ENCODE data around the gene MTA3. TPM values are rescaled to one million over a fixed set of nuclear protein-coding genes. Genes with fewer than 3 reads are reported as not detected.
A peak's percentile ranks its signal among the peaks of the same experiment; 100 is the strongest.

The MTA3 gene
- total and polyA plus RNA-seq, 2 of the 8 experiments (the other 6 are each of a cell fraction or from before 2014, with no cell fraction given): 125 to 184 TPM

GRCh38 chr2:42652086-42652485, 83.7 kb downstream of the MTA3 start:
- Histone ChIP-seq H3K4me1 (replicated peaks in 1 of 4; ENCODE audit: control insufficient read depth in 3 of 4, insufficient read depth in 4 of 4, low read length in 3 of 4) (peaks cover 0 to 11% (median 6%) of the 10 kb centered on the region in 4 experiments; a peak in 5 of 7 replicates), H4K8ac (ENCODE audit: extremely low read depth, insufficient read depth, low read length) (no peak overlapping the region), H3K79me1 (ENCODE audit: low read depth, low read length) (no peaks in the 10 kb centered on the region; the same call in 1 of the 2 replicates), H4K20me1 (replicated peaks in 1 of 2; ENCODE audit: control insufficient read depth in 1 of 2, insufficient read depth in 2 of 2, low read length in 2 of 2) (peaks cover 0 to 3% of the 10 kb centered on the region in 2 experiments), H2BK12ac (ENCODE audit: low read depth, low read length) (no peak overlapping the region), H3K27ac (ENCODE audit: low read depth, low read length) (no peak overlapping the region), H3K14ac (ENCODE audit: insufficient read length) (no peak overlapping the region), H3K4me2 (ENCODE audit: insufficient read depth in 1 of 2, low read depth in 2 of 2, low read length in 2 of 2) (peak overlapping the region; percentile 36 to 61; a peak in 3 of 4 replicates), H3K79me2 (ENCODE audit: control insufficient read depth in 1 of 2, insufficient read depth in 2 of 2, low read length in 2 of 2) (peaks cover 2 to 73% of the 10 kb centered on the region in 2 experiments; a peak in 3 of 4 replicates), H3K36me3 (ENCODE audit: control insufficient read depth in 2 of 4, insufficient read depth in 4 of 4, low read length in 3 of 4) (peaks cover 0 to 43% (median 10%) of the 10 kb centered on the region in 4 experiments; a peak in 5 of 8 replicates), H3K18ac (ENCODE audit: extremely low read depth, low read length) (peak overlapping the region; percentile 68; the same call in 1 of the 2 replicates), H3K4ac (replicated peaks; ENCODE audit: insufficient read length, low read depth, low read length) (no peak overlapping the region), H2AFZ (ENCODE audit: low read length) (no peak overlapping the region), H3K9ac (replicated peaks in 1 of 4; ENCODE audit: extremely low read depth in 1 of 4, low read depth in 3 of 4, low read length in 3 of 4) (peak overlapping the region in 1 of 4 experiments; percentile 28; a peak in 1 of 7 replicates), H3K4me3 (ENCODE audit: extremely low read depth in 1 of 4, insufficient read depth in 2 of 4, low read depth in 3 of 4, low read length in 4 of 4) (peak overlapping the region in 2 of 4 experiments; percentile 1 to 5; a peak in 2 of 8 replicates), H2BK20ac (ENCODE audit: low read length) (no peak overlapping the region), H3K9me3 (ENCODE audit: insufficient read depth in 2 of 2, low read depth in 1 of 2, low read length in 1 of 2) (no peaks in the 10 kb centered on the region), H3K23me2 (ENCODE audit: low read depth, low read length) (no peaks in the 10 kb centered on the region), H4K5ac (ENCODE audit: insufficient read length, low read depth, low read length) (no peak overlapping the region), H3K56ac (replicated peaks; ENCODE audit: insufficient read length, low read depth, low read length) (no peak overlapping the region), H2BK5ac (ENCODE audit: low read depth, low read length) (no peak overlapping the region), H2BK120ac (replicated peaks; ENCODE audit: low read depth, low read length) (no peak overlapping the region), H3K23ac (ENCODE audit: insufficient read length) (no peak overlapping the region), H2AK5ac (ENCODE audit: low read depth, low read length) (no peak overlapping the region), H3K27me3 (replicated peaks in 1 of 4; ENCODE audit: control insufficient read depth in 3 of 4, extremely low read depth in 1 of 4, insufficient read depth in 3 of 4, low read length in 3 of 4) (no peaks in the 10 kb centered on the region), H2BK15ac (ENCODE audit: low read length) (no peak overlapping the region), H4K91ac (replicated peaks; ENCODE audit: insufficient read length, low read length) (no peak overlapping the region)
- peak; percentile 13 for FAIRE-seq
- CTCF ChIA-PET (ENCODE audit: partially characterized antibody): interaction anchor here (1.0 to 2.9 kb wide), 4 partner anchors 11 to 140 kb away, joined by 3 to 17 read pairs (median 8); no protein-coding TSS in a partner anchor
- peak; percentile 35; the same call in 1 of the 2 replicates for TF ChIP-seq POLR2AphosphoS5 (IDR thresholded peaks at IDR 0.05; ENCODE audit: low read depth, low read length)
- TF ChIP-seq ASH2L (IDR thresholded peaks at IDR 0.05; ENCODE audit: low read length): peak; percentile 23
- TF ChIP-seq HDAC2 (IDR thresholded peaks at IDR 0.05; ENCODE audit: borderline replicate concordance in 1 of 2, low read depth in 2 of 2, low read length in 2 of 2): no peak
- POLR2A ChIA-PET (ENCODE audit: partially characterized antibody): no interaction called here
- DNase-seq (ENCODE audit: low read depth in 1 of 2, low spot score in 2 of 2): no peak
- WGBS, 2 experiments (ENCODE audit: extremely low coverage in 1 of 2, insufficient coverage in 1 of 2, insufficient read length in 1 of 2, insufficient replicate concordance in 2 of 2, low coverage in 1 of 2, low lambda C conversion rate in 2 of 2, missing lambda C conversion rate in 1 of 2): 46% methylated on average over 6 of the region's 6 CpGs; no CpG with 5 or more reads in 1 of the 2 experiments

Measured in H1 (cell line).